H1 (cell line): ENCODE measurements around the gene ALK. TPM values are rescaled to one million over a fixed set of nuclear protein-coding genes. Genes with fewer than 3 reads are reported as not detected.
A peak's percentile ranks its signal among the peaks of the same experiment; 100 is the strongest.

Experiments used
- CTCF ChIA-PET: fragments of 300-600 bp; sonication (Branson Sonifier 250); formaldehyde crosslinking; loops from one replicate; lab custom pipeline; 2021; ENCODE audit not compliant: partially characterized antibody; lab: Charles Lee
- POLR2A ChIA-PET: fragments of 300-600 bp; sonication (Branson Sonifier 250); formaldehyde crosslinking; loops from one replicate; lab custom pipeline; 2021; ENCODE audit warnings: inconsistent platforms; ENCODE audit not compliant: partially characterized antibody; lab: Charles Lee
- DNase-seq, 2 experiments: peaks; one replicate each; pipeline versions ENCODE4 v3.0.0 to v3.0.0-alpha.2; 2010 to 2022; ENCODE audit warnings: low spot score in 2 of 2, low read depth in 1 of 2, mixed read lengths in 1 of 2
- FAIRE-seq: peaks from 2 replicates; lab custom pipeline; 2011; peaks lifted over from hg19 to GRCh38; lab: Jason Lieb, UNC
- H2AFZ ChIP-seq: 2 replicates; pipeline ENCODE4 v1.8.1; 2012; ENCODE audit warnings: low read length, inconsistent platforms
- H2AK5ac ChIP-seq: 2 replicates; pipeline ENCODE4 v1.6.1; 2013; ENCODE audit warnings: low read depth, low read length
- H2BK120ac ChIP-seq: replicated peaks from 2 replicates; pipeline ENCODE3; 2013; ENCODE audit warnings: low read depth, low read length, inconsistent platforms
- H2BK12ac ChIP-seq: 2 replicates; pipeline ENCODE4 v1.6.1; 2013; ENCODE audit warnings: low read depth, low read length
- H2BK15ac ChIP-seq: 2 replicates; pipeline ENCODE4 v1.6.1; 2013; ENCODE audit warnings: low read length
- H2BK20ac ChIP-seq: 2 replicates; pipeline ENCODE4 v1.6.1; 2013; ENCODE audit warnings: low read length
- H2BK5ac ChIP-seq: 2 replicates; pipeline ENCODE4 v1.6.1; 2013; ENCODE audit warnings: low read depth, low read length
- H3K14ac ChIP-seq: 2 replicates; pipeline ENCODE4 v1.6.1; 2013; ENCODE audit warnings: inconsistent platforms; ENCODE audit not compliant: insufficient read length
- H3K18ac ChIP-seq: 2 replicates; pipeline ENCODE4 v1.6.1; 2013; ENCODE audit warnings: low read length; ENCODE audit errors: extremely low read depth
- H3K23ac ChIP-seq: 2 replicates; pipeline ENCODE4 v1.6.1; 2013; ENCODE audit warnings: inconsistent platforms; ENCODE audit not compliant: insufficient read length
- H3K23me2 ChIP-seq: 2 replicates; pipeline ENCODE4 v1.6.1; 2013; ENCODE audit warnings: low read depth, low read length
- H3K27ac ChIP-seq: 2 replicates; pipeline ENCODE4 v1.6.1; 2011; ENCODE audit warnings: low read depth, low read length, inconsistent platforms
- H3K27me3 ChIP-seq, 4 experiments: replicated peaks in 1 of 4; 1 replicate in 1 of 4; 2 replicates in 3 of 4; pipeline versions ENCODE4 v1.6.1 to v1.8.1; 2011 to 2013; ENCODE audit warnings: low read length in 3 of 4, mild to moderate bottlenecking in 3 of 4, inconsistent platforms in 2 of 4, mixed read lengths in 2 of 4, moderate library complexity in 1 of 4; ENCODE audit not compliant: control insufficient read depth in 3 of 4, insufficient read depth in 3 of 4; ENCODE audit errors: extremely low read depth in 1 of 4
- H3K36me3 ChIP-seq, 4 experiments: 2 replicates each; pipeline versions ENCODE4 v1.6.1 to v1.8.1; 2011 to 2013; ENCODE audit warnings: mild to moderate bottlenecking in 4 of 4, low read length in 3 of 4, moderate library complexity in 2 of 4, control low read depth in 1 of 4, inconsistent platforms in 1 of 4; ENCODE audit not compliant: insufficient read depth in 4 of 4, control insufficient read depth in 2 of 4
- H3K4ac ChIP-seq: replicated peaks from 2 replicates; pipeline ENCODE3; 2013; ENCODE audit warnings: low read length, low read depth, mixed read lengths, inconsistent platforms; ENCODE audit not compliant: insufficient read length
- H3K4me1 ChIP-seq, 4 experiments: replicated peaks in 1 of 4; 1 replicate in 1 of 4; 2 replicates in 3 of 4; pipeline versions ENCODE4 v1.6.1 to v1.8.1; 2011 to 2013; ENCODE audit warnings: low read length in 3 of 4, inconsistent platforms in 2 of 4, mixed read lengths in 1 of 4; ENCODE audit not compliant: insufficient read depth in 4 of 4, control insufficient read depth in 3 of 4
- H3K4me2 ChIP-seq, 2 experiments: 2 replicates each; pipeline versions ENCODE4 v1.6.1 to v1.8.1; 2011 to 2013; ENCODE audit warnings: low read depth in 2 of 2, low read length in 2 of 2, control low read depth in 1 of 2, inconsistent platforms in 1 of 2, mild to moderate bottlenecking in 1 of 2; ENCODE audit not compliant: insufficient read depth in 1 of 2
- H3K4me3 ChIP-seq, 4 experiments: fragments of 200-600, 300-600 bp in 1 of 4; sonication (generic), shearing (Covaris generic), sonication (Bioruptor Twin) in 1 of 4; 2 replicates each; pipeline versions ENCODE4 v1.5.1 to v1.8.1; 2011 to 2016; ENCODE audit warnings: low read length in 4 of 4, low read depth in 3 of 4, control low read depth in 2 of 4, inconsistent platforms in 2 of 4, mild to moderate bottlenecking in 2 of 4, mixed read lengths in 1 of 4, moderate library complexity in 1 of 4; ENCODE audit not compliant: insufficient read depth in 2 of 4; ENCODE audit errors: extremely low read depth in 1 of 4
- H3K56ac ChIP-seq: replicated peaks from 2 replicates; pipeline ENCODE3; 2013; ENCODE audit warnings: low read depth, mild to moderate bottlenecking, mixed read lengths, low read length, inconsistent platforms; ENCODE audit not compliant: insufficient read length
- H3K79me1 ChIP-seq: 2 replicates; pipeline ENCODE4 v1.6.1; 2013; ENCODE audit warnings: low read depth, low read length, control low read depth
- H3K79me2 ChIP-seq, 2 experiments: 2 replicates each; pipeline versions ENCODE4 v1.6.1 to v1.8.1; 2012 to 2013; ENCODE audit warnings: low read length in 2 of 2, mild to moderate bottlenecking in 2 of 2, inconsistent platforms in 1 of 2; ENCODE audit not compliant: insufficient read depth in 2 of 2, control insufficient read depth in 1 of 2
- H3K9ac ChIP-seq, 4 experiments: replicated peaks in 1 of 4; 1 replicate in 1 of 4; 2 replicates in 3 of 4; pipeline versions ENCODE4 v1.6.1 to v1.8.1; 2011 to 2013; ENCODE audit warnings: low read depth in 3 of 4, low read length in 3 of 4, control low read depth in 2 of 4, mild to moderate bottlenecking in 2 of 4, moderate library complexity in 2 of 4, inconsistent platforms in 1 of 4; ENCODE audit errors: extremely low read depth in 1 of 4
- H3K9me3 ChIP-seq, 2 experiments: 2 replicates each; pipeline versions ENCODE4 v1.6.1 to v1.8.1; 2012 to 2013; ENCODE audit warnings: mild to moderate bottlenecking in 2 of 2, moderate library complexity in 2 of 2, control low read depth in 1 of 2, inconsistent platforms in 1 of 2, low read depth in 1 of 2, low read length in 1 of 2, mixed read lengths in 1 of 2; ENCODE audit not compliant: insufficient read depth in 2 of 2
- H4K20me1 ChIP-seq, 2 experiments: replicated peaks in 1 of 2; 2 replicates each; pipeline versions ENCODE3 to v1.8.1; 2011 to 2013; ENCODE audit warnings: inconsistent platforms in 2 of 2, low read length in 2 of 2, mild to moderate bottlenecking in 1 of 2; ENCODE audit not compliant: insufficient read depth in 2 of 2, control insufficient read depth in 1 of 2
- H4K5ac ChIP-seq: 2 replicates; pipeline ENCODE4 v1.6.1; 2013; ENCODE audit warnings: low read length, low read depth, mixed read lengths, inconsistent platforms; ENCODE audit not compliant: insufficient read length
- H4K8ac ChIP-seq: 2 replicates; pipeline ENCODE4 v1.8.0; 2013; ENCODE audit warnings: mild to moderate bottlenecking, moderate library complexity, low read length, inconsistent platforms; ENCODE audit not compliant: insufficient read depth; ENCODE audit errors: extremely low read depth
- H4K91ac ChIP-seq: replicated peaks from 2 replicates; pipeline ENCODE3; 2013; ENCODE audit warnings: low read length, mixed read lengths, inconsistent platforms; ENCODE audit not compliant: insufficient read length
- CBX8 ChIP-seq: fragments of 300-800, 300-1000 bp; sonication (generic); IDR thresholded peaks from 2 replicates; pipeline ENCODE4 v1.7.1; 2016; ENCODE audit warnings: low read depth, low read length, borderline replicate concordance
- EZH2 ChIP-seq: fragments of 200-600 bp; sonication (generic); IDR thresholded peaks from 2 replicates; pipeline ENCODE4 v1.7.1; 2012; ENCODE audit warnings: low read depth, mild to moderate bottlenecking, moderate library complexity, low read length, inconsistent platforms; ENCODE audit not compliant: severe bottlenecking
- FOSL1 ChIP-seq: IDR thresholded peaks from 2 replicates; pipeline ENCODE4 v1.6.1; 2011; ENCODE audit warnings: mild to moderate bottlenecking, low read depth, low read length, moderate library complexity; ENCODE audit not compliant: insufficient read depth
- JUN ChIP-seq: IDR thresholded peaks from 2 replicates; pipeline ENCODE4 v1.6.1; 2011; ENCODE audit warnings: low read depth, mild to moderate bottlenecking, improper control_type of control experiment, low read length
- JUND ChIP-seq: IDR thresholded peaks from 2 replicates; pipeline ENCODE4 v1.6.1; 2011; ENCODE audit warnings: mild to moderate bottlenecking, improper control_type of control experiment, low read length
- POLR2AphosphoS5 ChIP-seq: IDR thresholded peaks from 2 replicates; pipeline ENCODE4 v1.6.1; 2011; ENCODE audit warnings: low read depth, low read length
- WGBS, 2 experiments: shearing (Covaris generic) in 1 of 2; methylation state at CpG; one replicate each; pipeline versions ENCODE4 v1.1.6 to v1.1.7; 2013 to 2015; ENCODE audit warnings: low lambda C conversion rate in 2 of 2, mixed read lengths in 2 of 2, inconsistent platforms in 1 of 2, low coverage in 1 of 2, missing lambda C conversion rate in 1 of 2; ENCODE audit not compliant: insufficient replicate concordance in 2 of 2, insufficient coverage in 1 of 2, insufficient read length in 1 of 2; ENCODE audit errors: extremely low coverage in 1 of 2, missing lambda C conversion rate in 1 of 2; 5-methylcytosine and 5-hydroxymethylcytosine counted together
- polyA plus RNA-seq, 7 experiments: library from polyadenylated mRNA; depleted of rRNA in 3 of 7; stranded (reverse) in 5 of 7; unstranded in 2 of 7; fragments of >200 nt in 5 of 7; fragments of 200-250 nt in 2 of 7; gene quantifications; 1 replicate in 5 of 7; 2 replicates in 1 of 7; 4 replicates in 1 of 7; pipeline versions ENCODE4 v1.2.1 to v1.2.3, GENCODE V29; 2011 to 2013; ENCODE audit warnings: missing spikeins in 2 of 7, mixed read lengths in 2 of 7
- total RNA-seq: library from RNA; stranded (reverse); fragmentation: NEBNext Ultra II Directional; extraction: Animal tissue kit (Norgen Biotek cat#: 25700); gene quantifications from 2 replicates; pipeline ENCODE4 v1.2.1, GENCODE V29; 2021
- TF ChIP-seq, protein P1 (sequence below): IDR thresholded peaks from 2 replicates; pipeline ENCODE4 v1.6.1; 2011; ENCODE audit warnings: low read length, improper control_type of control experiment

ALK gene
- total and polyA plus RNA-seq, 2 of the 8 experiments (the other 6 are each of a cell fraction or from before 2014, with no cell fraction given) = 0.02 to 0.09 TPM

DNA sequence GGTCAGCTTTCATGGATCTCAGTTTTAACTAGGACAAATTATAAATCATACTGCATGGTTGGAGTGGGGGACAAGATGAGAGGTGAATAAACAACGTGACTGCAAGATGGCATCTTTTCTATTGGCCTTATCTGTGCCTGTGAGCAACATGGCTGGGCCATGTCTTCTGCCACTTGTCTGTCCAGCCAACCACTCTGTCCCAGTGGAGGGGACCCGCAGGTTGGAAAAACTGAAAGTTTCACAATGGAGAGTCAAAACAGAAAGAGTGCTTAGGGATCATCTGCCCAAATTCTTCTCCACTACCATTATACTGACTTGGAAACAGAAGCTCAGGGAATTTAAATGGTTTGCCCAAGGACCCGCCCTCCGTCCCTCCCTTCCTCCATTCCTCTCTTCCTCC is 104.1 kb downstream of the ALK start:
- 84% methylated on average over 4 of the region's 4 CpGs; no CpG with 5 or more reads in 1 of the 2 experiments for WGBS, 2 experiments
- H3K18ac ChIP-seq = no peak overlapping the region
- no peak overlapping the region for H3K14ac ChIP-seq
- no peak overlapping the region for H3K23ac ChIP-seq
- H3K27me3 ChIP-seq = no peaks in the 10 kb centered on the region
- H3K23me2 ChIP-seq = no peaks in the 10 kb centered on the region
- H2BK12ac ChIP-seq = no peak overlapping the region
- POLR2A ChIA-PET = no interaction called here
- no peak overlapping the region for H3K56ac ChIP-seq
- no peak overlapping the region for H2BK20ac ChIP-seq
- no peak overlapping the region for H2BK5ac ChIP-seq
- DNase-seq = no peak
- H2AK5ac ChIP-seq = no peak overlapping the region
- no peak overlapping the region for H4K91ac ChIP-seq
- peaks cover 0 to 6% (median 0%) of the 10 kb centered on the region in 4 experiments; a peak in 1 of 7 replicates for H3K4me1 ChIP-seq
- no peak overlapping the region for H4K8ac ChIP-seq
- CTCF ChIA-PET = interaction anchor here (0.6 to 1.6 kb wide), 2 partner anchors 26 to 56 kb away, joined by 3 to 5 read pairs; no protein-coding TSS in a partner anchor
- no peaks in the 10 kb centered on the region for H4K20me1 ChIP-seq
- H3K27ac ChIP-seq = no peak overlapping the region
- H3K9me3 ChIP-seq = no peaks in the 10 kb centered on the region; a peak in 1 of 4 replicates
- no peaks in the 10 kb centered on the region for H3K79me1 ChIP-seq
- H3K9ac ChIP-seq = no peak overlapping the region
- no peak overlapping the region for H2BK15ac ChIP-seq
- no peaks in the 10 kb centered on the region for H3K36me3 ChIP-seq
- H3K4me2 ChIP-seq = no peak overlapping the region
- H3K4me3 ChIP-seq = no peak overlapping the region
- TF ChIP-seq, protein P1, sequence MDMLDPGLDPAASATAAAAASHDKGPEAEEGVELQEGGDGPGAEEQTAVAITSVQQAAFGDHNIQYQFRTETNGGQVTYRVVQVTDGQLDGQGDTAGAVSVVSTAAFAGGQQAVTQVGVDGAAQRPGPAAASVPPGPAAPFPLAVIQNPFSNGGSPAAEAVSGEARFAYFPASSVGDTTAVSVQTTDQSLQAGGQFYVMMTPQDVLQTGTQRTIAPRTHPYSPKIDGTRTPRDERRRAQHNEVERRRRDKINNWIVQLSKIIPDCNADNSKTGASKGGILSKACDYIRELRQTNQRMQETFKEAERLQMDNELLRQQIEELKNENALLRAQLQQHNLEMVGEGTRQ = no peak
- TF ChIP-seq CBX8 (no peak), FOSL1 (no peak), JUND (no peak), JUN (no peak), EZH2 (no peak), POLR2AphosphoS5 (no peak)
- H3K79me2 ChIP-seq = no peaks in the 10 kb centered on the region
- no peak for FAIRE-seq
- no peak overlapping the region for H4K5ac ChIP-seq
- H2BK120ac ChIP-seq = no peak overlapping the region
- no peak overlapping the region for H3K4ac ChIP-seq
- 0 out of 2 replicates have a peak overlapping the region, but pooled peaks have one; percentile 20 for H2AFZ ChIP-seq
